GM12873 (cell line): Measurements from ENCODE around the gene IRAK1BP1.

Experiments
- CTCF ChIP-seq: IDR thresholded peaks from 2 replicates; pipeline ENCODE4 v1.5.1; 2012; ENCODE audit warnings: low read depth, mild to moderate bottlenecking, moderate library complexity, low read length, control low read depth; ENCODE audit not compliant: insufficient read depth; ENCODE audit errors: missing control alignments

IRAK1BP1 gene, protein sequence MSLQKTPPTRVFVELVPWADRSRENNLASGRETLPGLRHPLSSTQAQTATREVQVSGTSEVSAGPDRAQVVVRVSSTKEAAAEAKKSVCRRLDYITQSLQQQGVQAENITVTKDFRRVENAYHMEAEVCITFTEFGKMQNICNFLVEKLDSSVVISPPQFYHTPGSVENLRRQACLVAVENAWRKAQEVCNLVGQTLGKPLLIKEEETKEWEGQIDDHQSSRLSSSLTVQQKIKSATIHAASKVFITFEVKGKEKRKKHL

GRCh38 chr6:78867370-78868040 lies at the start of gene IRAK1BP1:
IRAK1BP1 (plus strand) TSS chr6:78867551; CDS start chr6:78867577, 26 bp downstream.
- peak; percentile 46 for TF ChIP-seq CTCF

DNA sequence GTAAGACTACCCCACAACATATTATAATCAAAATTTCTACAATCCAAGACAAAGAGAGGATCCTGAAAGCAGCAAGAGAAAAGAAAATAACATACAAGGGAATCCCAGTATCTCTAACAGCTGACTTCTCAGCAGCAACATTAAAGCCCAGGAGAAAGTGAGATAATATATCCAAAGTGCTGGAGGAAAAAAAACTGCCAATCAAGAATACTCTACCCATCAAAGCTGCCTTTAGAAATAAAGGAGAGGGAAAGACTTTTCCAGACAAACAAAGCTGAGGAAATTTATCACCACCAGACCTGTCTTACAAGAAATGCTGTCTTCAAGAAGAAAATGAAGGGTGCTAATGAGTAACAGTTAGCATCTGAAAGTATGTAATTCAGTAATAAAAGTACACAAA lies 43.3 kb upstream of the IRAK1BP1 start:
- TF ChIP-seq CTCF: no peak

DNA sequence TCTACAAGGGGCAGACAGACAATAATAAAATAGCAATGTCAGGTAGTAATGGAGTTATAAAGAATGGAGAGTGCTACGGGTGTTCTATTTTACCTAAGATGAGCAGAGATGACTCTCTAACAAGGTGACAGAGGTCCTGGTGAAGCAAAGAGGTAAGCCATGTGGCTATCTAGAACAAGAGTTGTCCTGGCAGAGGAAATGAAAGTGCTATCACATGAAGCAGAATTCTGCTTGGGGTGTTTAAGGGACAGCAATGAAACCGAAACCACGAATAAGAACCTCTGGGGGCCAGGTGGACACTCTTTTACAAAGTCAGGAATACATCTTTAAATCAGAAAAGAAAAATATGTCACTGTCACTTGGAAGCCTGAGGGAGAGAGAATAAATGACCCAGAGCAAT lies 37.9 kb upstream of the IRAK1BP1 start:
- TF ChIP-seq CTCF: no peak

GRCh38 chr6:78830805-78831204 lies 36.5 kb upstream of the IRAK1BP1 start:
- TF ChIP-seq CTCF: no peak

DNA sequence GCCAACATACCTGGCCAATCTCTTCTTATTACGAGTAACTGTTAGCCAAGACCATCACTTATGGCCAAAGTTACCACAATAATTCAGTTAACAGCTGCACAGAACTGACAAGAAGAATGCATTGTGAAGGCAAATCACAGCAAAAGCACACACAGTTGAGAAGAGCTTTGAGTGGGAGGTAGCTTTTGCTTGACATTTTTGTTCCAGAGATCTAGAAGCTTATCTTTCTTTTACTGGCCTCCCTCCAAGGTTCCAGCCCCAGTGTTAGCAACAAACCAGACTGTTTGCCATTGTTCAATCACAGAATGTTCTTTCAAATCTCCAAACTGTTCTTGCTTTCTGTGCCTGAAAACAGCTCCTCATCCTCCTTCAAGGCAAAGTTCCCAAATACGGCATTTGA lies 35.9 kb upstream of the IRAK1BP1 start:
- TF ChIP-seq CTCF: no peak

DNA sequence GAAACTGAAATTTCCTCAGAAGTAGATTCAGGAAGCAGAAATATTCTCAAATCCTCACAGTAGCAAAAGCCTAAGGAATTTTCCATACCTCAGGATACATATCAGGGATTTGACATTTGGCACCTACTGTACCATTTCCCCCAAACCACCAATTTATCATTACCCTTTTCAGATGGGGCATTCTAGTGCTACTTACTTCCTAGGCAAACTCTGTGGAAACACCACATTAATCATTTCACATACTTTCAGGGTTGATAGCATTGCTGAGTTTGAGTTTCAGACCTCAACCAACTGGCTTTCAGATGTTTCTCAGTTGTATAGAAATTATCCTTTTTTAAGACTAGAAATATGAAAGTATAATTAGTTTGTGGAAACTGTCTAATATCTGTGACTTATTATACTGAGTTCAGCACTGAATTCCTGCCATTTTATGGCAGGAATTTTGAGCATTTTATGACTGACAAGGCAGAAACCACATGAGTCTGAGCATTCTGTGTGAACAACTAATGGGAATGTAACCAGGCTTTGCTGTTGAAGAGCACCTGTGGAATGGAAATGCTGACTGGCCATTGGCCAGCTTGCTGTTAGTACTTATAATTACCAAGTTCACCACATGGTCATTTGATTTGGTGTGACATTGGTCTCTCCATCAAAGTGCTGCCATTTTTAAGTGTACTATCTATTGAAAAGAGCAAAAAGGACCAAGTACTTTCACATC lies 35.1 kb upstream of the IRAK1BP1 start:
- TF ChIP-seq CTCF: no peak

DNA sequence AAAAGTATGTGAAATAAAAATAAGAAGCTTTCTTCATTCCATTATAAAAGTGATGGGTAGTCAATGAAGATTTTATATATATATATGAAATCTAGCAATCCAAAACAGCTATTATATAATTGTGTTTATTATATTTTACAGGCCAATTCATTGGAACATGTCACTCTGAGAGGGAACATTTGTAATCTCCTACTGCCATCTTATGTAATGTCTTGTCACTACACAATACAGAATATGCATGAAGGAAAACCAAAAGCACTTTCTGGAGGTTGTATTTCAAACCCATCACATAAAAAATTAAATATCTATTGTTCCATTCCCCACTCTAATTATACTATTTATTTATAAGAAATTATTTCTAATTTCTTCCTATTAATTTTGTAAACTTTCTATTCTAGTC lies 31.5 kb upstream of the IRAK1BP1 start:
- TF ChIP-seq CTCF: no peak
